ENCODE data around the gene EPN2.

EPN2 gene

GRCh38 chr17:19294443-19294842 lies 57.3 kb downstream of the EPN2 start:
- Histone ChIP-seq H3K79me1 (ENCODE audit: low read depth, low read length) (no peaks in the 10 kb centered on the region), H2AFZ (ENCODE audit: low read length) (no peak overlapping the region), H2BK120ac (ENCODE audit: low read depth, low read length) (no peak overlapping the region), H3K4ac (ENCODE audit: low read length) (no peak overlapping the region), H3K14ac (ENCODE audit: low read length) (no peak overlapping the region), H2AK5ac (ENCODE audit: low read depth, low read length) (no peak overlapping the region), H2BK5ac (ENCODE audit: low read length) (no peak overlapping the region), H3K23ac (ENCODE audit: low read depth, low read length, poor library complexity) (no peak overlapping the region), H3K4me1 (ENCODE audit: control insufficient read depth in 2 of 2, insufficient read depth in 1 of 2, low read depth in 1 of 2, low read length in 2 of 2) (peaks cover 11 to 12% of the 10 kb centered on the region in 2 donors), H4K91ac (ENCODE audit: low read depth, low read length, poor library complexity) (no peak overlapping the region), H4K8ac (ENCODE audit: low read depth, low read length) (no peak overlapping the region), H3K4me2 (ENCODE audit: insufficient read depth, low read length, poor library complexity, severe bottlenecking) (no peak overlapping the region), H3K9ac (ENCODE audit: low read depth, low read length, poor library complexity) (no peak overlapping the region), H3K9me3 (replicated peaks in 1 of 2; ENCODE audit: control insufficient read depth in 2 of 2, insufficient read depth in 1 of 2, low read depth in 1 of 2, low read length in 2 of 2) (peaks cover 0 to 2% of the 10 kb centered on the region in 2 donors), H2BK15ac (ENCODE audit: low read length) (no peak overlapping the region), H2BK12ac (ENCODE audit: low read length) (no peak overlapping the region), H3K18ac (ENCODE audit: low read length) (no peak overlapping the region), H3K36me3 (replicated peaks in 1 of 2; ENCODE audit: control insufficient read depth in 2 of 2, insufficient read depth in 2 of 2, low read length in 2 of 2) (peaks cover 0 to 29% of the 10 kb centered on the region in 2 donors), H3K27ac (replicated peaks; ENCODE audit: low read length) (no peak overlapping the region), H3K27me3 (ENCODE audit: control insufficient read depth in 3 of 3, insufficient read depth in 3 of 3, low read depth in 1 of 3, low read length in 3 of 3) (no peaks in the 10 kb centered on the region), H3K4me3 (ENCODE audit: low read length in 2 of 2) (no peak overlapping the region)
- DNase-seq (ENCODE audit: low spot score): no peak
- no CpG with 5 or more reads among the region's 3 CpGs for WGBS, 2 donors (ENCODE audit: extremely low coverage in 2 of 2, insufficient read length in 2 of 2, insufficient replicate concordance in 1 of 2)

DNA sequence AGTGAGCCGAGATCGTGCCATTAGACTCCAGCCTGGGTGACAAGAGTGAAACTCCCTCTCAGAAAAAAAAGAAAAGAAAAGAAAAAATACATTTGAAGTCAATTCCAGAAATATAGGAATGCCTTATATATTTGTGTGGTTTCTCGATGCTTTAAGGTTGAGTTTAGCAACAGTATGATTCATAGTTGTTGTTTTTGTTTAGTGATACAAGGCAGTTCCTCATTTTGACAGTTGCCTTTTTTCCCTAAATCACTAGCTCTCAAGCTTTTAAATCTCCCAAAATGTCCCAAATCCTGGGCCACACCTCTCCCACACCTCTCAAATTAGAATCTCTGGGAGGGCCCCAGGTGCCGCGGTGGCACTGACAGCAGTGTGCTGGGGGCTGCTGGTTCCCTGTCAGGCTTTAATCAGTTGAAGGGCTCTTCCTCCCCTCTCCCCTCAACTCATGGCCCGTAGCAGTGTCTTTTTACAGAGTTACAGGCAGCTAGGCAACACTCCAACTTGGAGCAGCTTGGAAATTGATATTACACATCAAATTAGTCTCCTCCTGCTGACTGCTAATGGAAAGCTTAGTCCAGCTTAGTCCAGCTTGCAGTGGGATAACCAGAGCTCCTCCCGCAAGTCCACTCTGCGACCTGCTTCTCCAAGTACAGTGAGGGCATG lies 58.4 kb downstream of the EPN2 start:
- H3K4ac ChIP-seq (ENCODE audit: low read length): no peak overlapping the region
- H3K9ac ChIP-seq (ENCODE audit: low read depth, low read length, poor library complexity): no peak overlapping the region
- no peak for DNase-seq (ENCODE audit: low spot score)
- H2AFZ ChIP-seq (ENCODE audit: low read length): no peak overlapping the region
- H3K27me3 ChIP-seq (ENCODE audit: control insufficient read depth in 3 of 3, insufficient read depth in 3 of 3, low read depth in 1 of 3, low read length in 3 of 3): no peaks in the 10 kb centered on the region
- no peak overlapping the region for H3K27ac ChIP-seq (replicated peaks; ENCODE audit: low read length)
- H3K9me3 ChIP-seq (replicated peaks in 1 of 2; ENCODE audit: control insufficient read depth in 2 of 2, insufficient read depth in 1 of 2, low read depth in 1 of 2, low read length in 2 of 2): peaks cover 0 to 2% of the 10 kb centered on the region in 2 donors
- no peak overlapping the region for H4K8ac ChIP-seq (ENCODE audit: low read depth, low read length)
- no peak overlapping the region for H3K18ac ChIP-seq (ENCODE audit: low read length)
- no peak overlapping the region for H2BK120ac ChIP-seq (ENCODE audit: low read depth, low read length)
- H3K36me3 ChIP-seq (replicated peaks in 1 of 2; ENCODE audit: control insufficient read depth in 2 of 2, insufficient read depth in 2 of 2, low read length in 2 of 2): peaks cover 0 to 34% of the 10 kb centered on the region in 2 donors
- no peak overlapping the region for H3K4me3 ChIP-seq (ENCODE audit: low read length in 2 of 2)
- H2BK5ac ChIP-seq (ENCODE audit: low read length): no peak overlapping the region
- H3K23ac ChIP-seq (ENCODE audit: low read depth, low read length, poor library complexity): no peak overlapping the region
- no peaks in the 10 kb centered on the region for H3K79me1 ChIP-seq (ENCODE audit: low read depth, low read length)
- H3K14ac ChIP-seq (ENCODE audit: low read length): no peak overlapping the region
- WGBS, 2 donors (ENCODE audit: extremely low coverage in 2 of 2, insufficient read length in 2 of 2, insufficient replicate concordance in 1 of 2): no CpG with 5 or more reads among the region's 8 CpGs
- peaks cover 9 to 17% of the 10 kb centered on the region in 2 donors for H3K4me1 ChIP-seq (ENCODE audit: control insufficient read depth in 2 of 2, insufficient read depth in 1 of 2, low read depth in 1 of 2, low read length in 2 of 2)
- no peak overlapping the region for H2AK5ac ChIP-seq (ENCODE audit: low read depth, low read length)
- H2BK12ac ChIP-seq (ENCODE audit: low read length): no peak overlapping the region
- no peak overlapping the region for H4K91ac ChIP-seq (ENCODE audit: low read depth, low read length, poor library complexity)
- no peak overlapping the region for H2BK15ac ChIP-seq (ENCODE audit: low read length)
- H3K4me2 ChIP-seq (ENCODE audit: insufficient read depth, low read length, poor library complexity, severe bottlenecking): no peak overlapping the region

DNA sequence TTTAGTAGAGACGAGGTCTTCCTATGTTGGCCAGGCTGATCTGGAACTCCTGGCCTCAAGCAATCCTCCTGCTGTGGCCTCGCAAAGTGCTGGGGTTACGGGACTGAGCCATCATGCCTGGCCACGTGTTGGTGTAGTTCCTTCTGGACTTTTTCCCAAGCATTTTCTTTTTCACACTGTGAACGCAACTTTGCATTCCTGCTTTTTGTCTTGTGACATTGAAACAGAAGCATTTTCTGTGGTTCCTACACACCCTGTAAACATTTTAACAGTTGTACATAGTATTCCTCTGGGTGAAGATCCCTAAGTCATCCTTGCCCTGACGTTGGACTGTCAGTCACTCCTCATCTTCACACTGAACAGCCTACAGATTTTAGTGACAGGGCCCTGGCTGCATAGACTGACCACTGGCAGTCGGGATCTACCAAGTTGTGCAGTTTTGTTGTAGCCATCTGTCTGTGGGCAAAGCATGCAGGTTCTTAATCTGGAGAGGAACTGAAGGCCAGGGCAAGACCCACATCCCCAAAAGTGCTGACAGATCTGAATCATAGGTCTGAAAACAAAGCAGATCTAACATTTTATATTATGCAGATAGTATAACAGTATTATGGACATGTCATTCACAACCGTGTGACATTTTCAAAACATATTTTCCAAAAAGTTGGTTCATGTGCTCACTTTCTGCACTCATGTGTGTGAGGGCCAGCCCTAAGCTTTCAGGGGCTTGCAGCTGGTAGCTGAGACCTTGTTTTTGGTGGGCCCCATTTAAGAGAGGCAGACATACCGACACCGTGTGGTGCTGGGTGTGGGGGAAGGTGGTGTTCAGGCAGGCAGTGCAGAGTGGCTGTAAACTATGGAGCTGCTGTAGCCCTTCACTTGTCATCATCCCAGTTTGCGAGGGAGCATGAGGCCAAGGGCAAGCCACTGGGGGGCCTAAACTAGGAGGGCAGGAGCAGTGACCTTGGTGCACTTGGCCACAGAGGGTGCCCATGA lies 59.9 kb downstream of the EPN2 start:
- no peak overlapping the region for H3K9ac ChIP-seq (ENCODE audit: low read depth, low read length, poor library complexity)
- no peaks in the 10 kb centered on the region for H3K27me3 ChIP-seq (ENCODE audit: control insufficient read depth in 3 of 3, insufficient read depth in 3 of 3, low read depth in 1 of 3, low read length in 3 of 3)
- peaks cover 0 to 2% of the 10 kb centered on the region in 2 donors for H3K9me3 ChIP-seq (replicated peaks in 1 of 2; ENCODE audit: control insufficient read depth in 2 of 2, insufficient read depth in 1 of 2, low read depth in 1 of 2, low read length in 2 of 2)
- no CpG with 5 or more reads among the region's 11 CpGs for WGBS, 2 donors (ENCODE audit: extremely low coverage in 2 of 2, insufficient read length in 2 of 2, insufficient replicate concordance in 1 of 2)
- no peak overlapping the region for H3K4ac ChIP-seq (ENCODE audit: low read length)
- no peak overlapping the region for H3K27ac ChIP-seq (replicated peaks; ENCODE audit: low read length)
- H4K8ac ChIP-seq (ENCODE audit: low read depth, low read length): no peak overlapping the region
- no peak overlapping the region for H3K23ac ChIP-seq (ENCODE audit: low read depth, low read length, poor library complexity)
- peaks cover 9 to 17% of the 10 kb centered on the region in 2 donors for H3K4me1 ChIP-seq (ENCODE audit: control insufficient read depth in 2 of 2, insufficient read depth in 1 of 2, low read depth in 1 of 2, low read length in 2 of 2)
- H2BK12ac ChIP-seq (ENCODE audit: low read length): no peak overlapping the region
- DNase-seq (ENCODE audit: low spot score): no peak
- no peak overlapping the region for H2BK5ac ChIP-seq (ENCODE audit: low read length)
- H3K4me2 ChIP-seq (ENCODE audit: insufficient read depth, low read length, poor library complexity, severe bottlenecking): no peak overlapping the region
- H4K91ac ChIP-seq (ENCODE audit: low read depth, low read length, poor library complexity): no peak overlapping the region
- no peak overlapping the region for H2AFZ ChIP-seq (ENCODE audit: low read length)
- no peak overlapping the region for H2AK5ac ChIP-seq (ENCODE audit: low read depth, low read length)
- H2BK15ac ChIP-seq (ENCODE audit: low read length): no peak overlapping the region
- H3K14ac ChIP-seq (ENCODE audit: low read length): no peak overlapping the region
- H2BK120ac ChIP-seq (ENCODE audit: low read depth, low read length): no peak overlapping the region
- peaks cover 2 to 33% of the 10 kb centered on the region in 2 donors for H3K36me3 ChIP-seq (replicated peaks in 1 of 2; ENCODE audit: control insufficient read depth in 2 of 2, insufficient read depth in 2 of 2, low read length in 2 of 2)
- no peak overlapping the region for H3K4me3 ChIP-seq (ENCODE audit: low read length in 2 of 2)
- peak overlapping the region; percentile 27 for H3K18ac ChIP-seq (ENCODE audit: low read length)
- H3K79me1 ChIP-seq (ENCODE audit: low read depth, low read length): no peaks in the 10 kb centered on the region

All from neuronal stem cell (in vitro differentiated cells).